GM23338 (cell line): ENCODE data around the gene SETBP1. TPM values are rescaled to one million over a fixed set of nuclear protein-coding genes. Genes with fewer than 3 reads are reported as not detected.

Experiments used
- ATAC-seq: fragments of 200-7000 bp; cut with Tn5 transposase; 3 replicates; pipeline ENCODE4 v1.9.1; 2020
- DNase-seq: peaks from one replicate; pipeline ENCODE4 v3.0.0-alpha.2; 2015; ENCODE audit warnings: low spot score
- H2AFZ ChIP-seq: fragments of 200-600 bp; sonication (generic); 2 replicates; pipeline ENCODE4 v1.8.0; 2016; ENCODE audit warnings: antibody characterized with exemption, mild to moderate bottlenecking, moderate library complexity
- H3F3A ChIP-seq: fragments of 200-600 bp; sonication (generic); replicated peaks from 2 replicates; pipeline ENCODE4 v1.8.0; 2017; ENCODE audit warnings: antibody characterized with exemption, mixed run types, low read depth
- H3K27ac ChIP-seq: fragments of 200-600 bp; sonication (generic); 2 replicates; pipeline ENCODE4 v1.6.1; 2016; ENCODE audit warnings: low read depth
- H3K27me3 ChIP-seq: fragments of 200-600 bp; sonication (generic); 2 replicates; pipeline ENCODE4 v1.8.0; 2016; ENCODE audit warnings: mild to moderate bottlenecking, mixed run types, moderate library complexity; ENCODE audit not compliant: insufficient read depth
- H3K36me3 ChIP-seq: fragments of 200-600 bp; sonication (generic); 2 replicates; pipeline ENCODE4 v1.8.0; 2016; ENCODE audit warnings: mild to moderate bottlenecking; ENCODE audit not compliant: insufficient read depth
- H3K4me1 ChIP-seq: fragments of 200-600 bp; sonication (generic); 2 replicates; pipeline ENCODE4 v1.8.0; 2016; ENCODE audit warnings: mild to moderate bottlenecking, moderate library complexity; ENCODE audit not compliant: insufficient read depth
- H3K4me2 ChIP-seq: fragments of 200-600 bp; sonication (generic); 2 replicates; pipeline ENCODE4 v1.7.1; 2017; ENCODE audit warnings: mixed run types
- H3K4me3 ChIP-seq: fragments of 200-600 bp; sonication (generic); 2 replicates; pipeline ENCODE4 v1.6.1; 2016; ENCODE audit warnings: mixed run types
- H3K79me2 ChIP-seq: fragments of 200-600 bp; sonication (generic); replicated peaks from 2 replicates; pipeline ENCODE4 v1.8.0; 2017; ENCODE audit warnings: mild to moderate bottlenecking; ENCODE audit not compliant: insufficient read depth
- H3K9me2 ChIP-seq: fragments of 200-600 bp; sonication (generic); 2 replicates; pipeline ENCODE4 v1.8.0; 2017; ENCODE audit not compliant: insufficient read depth
- H4K20me1 ChIP-seq: fragments of 200-600 bp; sonication (generic); replicated peaks from 2 replicates; pipeline ENCODE4 v1.8.0; 2017; ENCODE audit warnings: mild to moderate bottlenecking; ENCODE audit not compliant: insufficient read depth
- H3K27ac Mint-ChIP-seq: 2 replicates; pipeline ENCODE4 v1.8.0; 2020; ENCODE audit warnings: inconsistent platforms, mild to moderate bottlenecking, moderate library complexity, mixed read lengths
- H3K27me3 Mint-ChIP-seq: 3 replicates; pipeline ENCODE4 v1.8.0; 2022; ENCODE audit warnings: low read depth, mild to moderate bottlenecking, moderate library complexity, mixed read lengths, inconsistent platforms; ENCODE audit not compliant: insufficient read depth, poor library complexity
- H3K36me3 Mint-ChIP-seq: 3 replicates; pipeline ENCODE4 v1.8.0; 2021; ENCODE audit warnings: low read depth, mild to moderate bottlenecking, inconsistent platforms, moderate library complexity, mixed read lengths
- H3K4me1 Mint-ChIP-seq: 3 replicates; pipeline ENCODE4 v1.8.0; 2020; ENCODE audit warnings: mild to moderate bottlenecking, inconsistent platforms, mixed read lengths
- H3K4me3 Mint-ChIP-seq: 3 replicates; pipeline ENCODE4 v1.8.0; 2021; ENCODE audit warnings: moderate library complexity, mild to moderate bottlenecking, inconsistent platforms, mixed read lengths
- H3K9me3 Mint-ChIP-seq: 3 replicates; pipeline ENCODE4 v1.8.0; 2020; ENCODE audit warnings: moderate library complexity, mild to moderate bottlenecking, inconsistent platforms, mixed read lengths
- CREB1 ChIP-seq: fragments of 250-450 bp; sonication (Bioruptor Pico); IDR thresholded peaks from 2 replicates; pipeline ENCODE4 v1.5.0; 2020; ENCODE audit warnings: low read depth, mild to moderate bottlenecking, moderate library complexity
- ETS1 ChIP-seq: IDR thresholded peaks from 2 replicates; pipeline ENCODE4 v1.6.1; 2016; ENCODE audit warnings: antibody characterized with exemption
- EZH2 ChIP-seq: fragments of 200-600 bp; sonication (generic); IDR thresholded peaks from one replicate; pipeline ENCODE4 v1.8.0; 2017; ENCODE audit warnings: antibody characterized with exemption, mild to moderate bottlenecking, low read depth; ENCODE audit not compliant: unreplicated experiment
- EZH2phosphoT487 ChIP-seq: fragments of 200-600 bp; sonication (generic); IDR thresholded peaks from one replicate; pipeline ENCODE4 v1.8.1; 2018; ENCODE audit warnings: antibody characterized with exemption; ENCODE audit not compliant: unreplicated experiment
- NANOG ChIP-seq: IDR thresholded peaks from 2 replicates; pipeline ENCODE4 v1.6.1; 2016; ENCODE audit warnings: antibody characterized with exemption, borderline replicate concordance
- REST ChIP-seq: IDR thresholded peaks from one replicate; pipeline ENCODE4 v1.6.1; 2018; ENCODE audit warnings: antibody characterized with exemption; ENCODE audit not compliant: unreplicated experiment
- STAT1 ChIP-seq: IDR thresholded peaks from one replicate; pipeline ENCODE4 v1.6.1; 2016; ENCODE audit warnings: antibody characterized with exemption; ENCODE audit not compliant: unreplicated experiment
- ZNF331 ChIP-seq: fragments of 250-450 bp; sonication (Bioruptor Pico); IDR thresholded peaks from 2 replicates; pipeline ENCODE4 v1.5.0; 2020; ENCODE audit warnings: low read depth, mild to moderate bottlenecking, moderate library complexity
- ZNF462 ChIP-seq: fragments of 250-450 bp; sonication (Bioruptor Pico); IDR thresholded peaks from 2 replicates; pipeline ENCODE4 v1.5.0; 2020; ENCODE audit warnings: mild to moderate bottlenecking, moderate library complexity
- polyA plus RNA-seq: library from polyadenylated mRNA; unstranded; fragments of >200 nt; fragmentation: Nextera tagmentation; extraction: Ambion mirVana; gene quantifications from 2 replicates; pipeline ENCODE4 v1.2.1, GENCODE V29; 2016
- total RNA-seq: library from RNA; depleted of rRNA; stranded (reverse); fragments of >200 nt; shearing (Covaris generic); gene quantifications from 2 replicates; pipeline ENCODE4 v1.2.3, GENCODE V29; 2014

Gene SETBP1
- total and polyA plus RNA-seq, 2 experiments from 2014 or later = 1.6 to 5.5 TPM

- TF ChIP-seq REST = no peak
- no peak for TF ChIP-seq CREB1 (CRISPR knock-in tag)
- TF ChIP-seq EZH2 = no peak
Observed at GRCh38 chr18:44701227-44701626, 20.5 kb downstream of the SETBP1 start (continued).

GRCh38 chr18:44702594-44702993 is 21.9 kb downstream of the SETBP1 start:
- Histone ChIP-seq H3K4me2 (no peak overlapping the region), H3K9me2 (no peaks in the 10 kb centered on the region; the same call in 1 of the 2 replicates), H3K79me2 (peaks cover under 1% of the 10 kb centered on the region; the same call in 1 of the 2 replicates), H3K36me3 (no peaks in the 10 kb centered on the region), H4K20me1 (no peaks in the 10 kb centered on the region), H3K4me1 (peaks cover 21% of the 10 kb centered on the region), H3K27ac (no peak overlapping the region), H3F3A (no peaks in the 10 kb centered on the region), H3K4me3 (no peak overlapping the region), H3K27me3 (no peaks in the 10 kb centered on the region), H2AFZ (no peak overlapping the region)
- H3K36me3 Mint-ChIP-seq = peaks cover 7% of the 10 kb centered on the region; the same call in 2 of the 3 replicates
- H3K4me1 Mint-ChIP-seq = peaks cover 43% of the 10 kb centered on the region
- no peak overlapping the region for H3K27ac Mint-ChIP-seq
- H3K27me3 Mint-ChIP-seq = no peaks in the 10 kb centered on the region
- DNase-seq = no peak
- H3K9me3 Mint-ChIP-seq = peaks cover 3% of the 10 kb centered on the region; the same call in 1 of the 3 replicates
- no peak for TF ChIP-seq ZNF462
- no peak for TF ChIP-seq STAT1
- no peak for TF ChIP-seq EZH2
- no peak for TF ChIP-seq EZH2phosphoT487
- TF ChIP-seq ETS1 = no peak
- no peak for TF ChIP-seq NANOG
- TF ChIP-seq ZNF331 (CRISPR knock-in tag) = no peak
- no peak for TF ChIP-seq REST
- no peak overlapping the region for H3K4me3 Mint-ChIP-seq
- no peak for ATAC-seq
